GM18507 (cell line): ENCODE data around the gene DNAH3.
"Not testable (repeated sequence)": the region's sequence is repeated elsewhere in the genome, so short reads cannot be mapped to it uniquely, and the experiment has no call there.

Experiments
- DNase-seq: peaks from one replicate; pipeline ENCODE4 v3.0.0; 2011; ENCODE audit warnings: low read depth; ENCODE audit not compliant: insufficient read length; ENCODE audit errors: extremely low spot score
- FAIRE-seq: peaks from 2 replicates; lab custom pipeline; 2011; peaks lifted over from hg19 to GRCh38; lab: Jason Lieb, UNC

The DNAH3 gene

DNA sequence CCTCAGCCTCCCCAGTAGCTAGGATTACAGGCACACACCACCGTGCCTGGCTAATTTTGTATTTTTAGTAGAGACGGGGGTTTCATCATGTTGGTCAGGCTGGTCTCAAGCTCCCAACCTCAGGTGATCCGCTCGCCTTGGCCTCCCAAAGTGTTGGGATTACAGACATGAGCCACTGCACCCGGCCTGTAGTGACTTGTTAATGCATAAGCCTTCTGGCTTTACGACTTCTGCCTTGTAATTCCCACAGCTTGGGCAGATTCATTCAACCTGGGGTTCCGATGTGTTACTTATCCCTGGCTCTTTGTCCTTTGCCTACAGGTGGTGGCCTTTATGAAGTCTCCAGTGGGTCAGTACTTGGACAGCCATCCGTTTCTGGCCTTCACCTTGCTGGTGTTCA is 19.5 kb upstream of the DNAH3 start:
- FAIRE-seq: not testable (repeated sequence)

DNA sequence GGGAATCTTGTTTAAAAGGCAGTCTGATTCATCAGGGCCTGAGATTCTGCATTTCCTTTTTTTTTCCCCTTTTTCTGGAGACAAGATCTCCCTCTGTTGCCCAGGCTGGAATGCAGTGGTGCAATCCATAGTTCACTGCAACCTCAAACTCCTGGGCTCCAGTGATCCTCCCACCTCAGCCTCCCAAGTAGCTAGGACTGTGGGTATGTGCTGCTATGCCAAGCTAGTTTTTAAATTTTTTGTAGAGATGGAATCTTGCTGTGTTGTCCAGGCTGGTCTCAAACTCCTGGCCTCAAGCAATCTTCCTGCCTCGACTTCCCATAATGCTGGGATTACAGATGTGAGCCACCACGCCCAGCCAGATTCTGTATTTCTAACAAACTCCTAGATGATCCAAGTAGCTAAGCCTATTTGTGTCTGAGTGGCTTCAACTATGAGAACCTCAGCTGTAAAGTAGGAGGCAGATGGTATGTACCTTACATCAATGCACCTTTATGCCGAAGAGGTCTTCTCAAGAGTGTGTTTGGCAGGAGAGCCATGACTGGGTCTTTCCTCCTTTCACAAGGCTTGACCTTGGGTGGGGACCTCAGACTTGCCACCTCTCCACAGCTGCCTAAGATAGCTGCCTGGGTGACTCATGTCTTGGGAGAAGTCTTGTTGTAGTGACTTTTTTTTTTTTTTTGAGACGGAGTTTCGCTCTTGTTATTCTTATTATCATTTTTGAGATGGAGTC is 18.8 kb upstream of the DNAH3 start:
- DNase-seq (no peak), FAIRE-seq (no peak)

More for the DNA sequence above, 19.5 kb upstream of the DNAH3 start:
- DNase-seq: not testable (repeated sequence)

DNA sequence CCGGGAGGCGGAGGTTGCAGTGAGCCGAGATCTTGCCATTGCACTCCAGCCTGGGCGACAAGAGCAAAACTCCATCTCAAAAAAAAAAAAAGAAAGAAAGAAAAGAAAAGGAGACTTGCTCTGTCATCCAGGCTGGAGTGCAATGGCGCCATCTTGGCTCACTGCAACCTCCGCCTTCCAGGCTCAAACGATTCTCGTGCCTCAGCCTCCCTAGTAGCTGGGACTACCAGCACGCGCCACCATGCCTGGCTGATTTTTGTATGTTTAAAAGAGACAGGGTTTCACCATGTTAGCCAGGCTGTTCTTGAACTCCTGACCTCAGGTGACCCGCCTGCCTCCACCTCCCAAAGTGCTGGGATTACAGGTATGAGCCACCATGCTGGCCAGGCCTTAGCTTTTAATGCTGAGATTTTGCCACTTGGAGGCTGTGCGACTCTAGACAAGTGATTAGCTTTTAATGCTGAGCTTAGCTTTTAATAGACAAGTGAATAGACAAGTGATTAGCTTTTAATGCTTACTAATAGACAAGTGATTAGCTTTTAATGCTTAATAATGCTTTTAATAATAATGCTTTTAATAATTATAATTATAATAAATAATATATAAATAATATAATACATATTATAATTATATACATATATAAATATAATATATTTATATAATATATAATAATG is 17.4 kb upstream of the DNAH3 start:
- FAIRE-seq (no peak), DNase-seq (no peak)

DNA sequence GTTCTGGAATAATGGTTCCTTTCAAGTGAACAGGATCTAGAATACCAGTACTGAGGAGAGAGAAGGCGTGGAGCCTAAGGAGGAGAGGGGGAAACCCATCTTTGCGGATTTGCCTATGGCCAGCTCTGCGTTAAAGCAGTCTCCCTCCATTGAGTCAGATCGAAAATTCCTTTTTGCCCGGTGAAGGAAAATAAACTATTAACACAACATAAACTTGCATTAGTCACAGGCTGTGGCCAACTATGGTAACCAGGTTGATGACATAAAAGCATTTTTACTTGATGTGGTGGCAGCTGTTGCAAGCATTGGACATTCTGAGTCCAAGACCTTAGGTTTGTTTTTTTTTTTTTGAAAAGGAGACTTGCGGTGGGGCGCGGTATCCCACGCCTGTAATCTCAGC is 16.7 kb upstream of the DNAH3 start:
- FAIRE-seq: no peak
- no peak for DNase-seq

DNA sequence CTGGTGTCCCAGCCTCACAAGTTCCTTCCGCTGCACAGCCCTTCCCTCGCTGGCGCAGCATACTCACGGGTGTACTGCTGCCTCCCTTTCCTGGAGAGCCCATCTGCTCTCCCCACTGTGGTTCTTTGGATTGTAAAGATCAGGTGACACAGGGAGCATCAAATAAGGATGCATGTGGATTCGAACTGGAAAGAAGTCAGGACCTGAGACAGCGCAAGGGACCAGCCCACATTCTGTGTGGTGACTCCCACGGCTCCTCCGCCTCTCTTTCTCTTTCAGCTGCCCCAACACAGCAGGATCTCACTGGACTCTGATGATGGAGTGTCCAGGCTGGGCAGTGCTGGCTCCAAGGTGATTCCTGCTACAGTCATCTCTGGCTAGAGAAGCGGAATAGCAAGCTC is 15.9 kb upstream of the DNAH3 start:
- FAIRE-seq: no peak
- DNase-seq: no peak

DNA sequence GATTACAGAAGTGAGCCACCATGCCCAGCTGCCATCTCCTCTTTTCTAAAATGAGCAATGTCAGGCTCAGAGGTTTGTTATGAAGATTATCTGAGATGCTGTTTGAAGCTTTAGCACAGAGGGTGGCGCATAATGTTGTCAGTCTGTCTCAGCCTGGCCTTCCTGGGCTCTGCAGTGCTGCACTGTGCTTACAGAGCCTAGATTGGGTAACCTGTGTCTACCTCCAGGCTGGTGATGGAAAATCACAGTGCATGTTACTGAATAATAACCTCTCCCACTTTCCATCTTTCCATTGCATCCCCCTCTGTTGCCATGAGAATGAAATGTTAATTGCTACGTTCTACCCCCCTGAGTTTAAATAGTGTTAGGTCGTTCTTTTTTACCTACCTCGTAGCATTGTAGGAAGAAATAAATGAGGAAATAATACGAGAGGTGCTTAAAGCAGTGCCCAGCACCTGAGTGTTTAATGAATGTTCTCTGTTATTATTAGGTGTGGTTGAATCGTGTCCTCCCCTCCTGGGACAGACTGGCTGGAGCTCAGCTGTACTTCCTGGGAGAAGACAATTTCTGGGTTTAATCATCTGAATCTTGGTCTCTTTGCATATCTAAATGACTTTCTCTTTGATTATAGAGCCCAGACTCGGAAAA is 14.0 kb upstream of the DNAH3 start:
- FAIRE-seq (no peak), DNase-seq (no peak)

DNA sequence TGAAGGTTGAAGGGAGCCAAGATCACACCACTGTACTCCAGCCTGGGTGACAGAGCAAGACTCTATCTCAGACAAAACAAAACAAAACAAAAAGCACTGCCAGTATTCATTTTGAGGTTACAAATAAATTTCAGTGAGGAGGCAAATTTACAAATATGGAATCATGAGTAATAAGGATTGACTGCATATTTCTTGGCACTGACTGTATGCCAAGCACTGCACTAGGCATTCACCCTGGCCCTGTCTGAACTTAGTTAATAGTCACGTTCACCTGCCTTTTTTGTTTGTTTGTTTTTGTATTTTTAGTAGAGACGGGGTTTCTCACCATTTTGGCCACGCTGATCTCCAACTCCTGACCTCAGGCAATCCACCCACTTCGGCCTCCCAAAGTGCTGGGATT is 12.9 kb upstream of the DNAH3 start:
- FAIRE-seq: no peak
- no peak for DNase-seq

DNA sequence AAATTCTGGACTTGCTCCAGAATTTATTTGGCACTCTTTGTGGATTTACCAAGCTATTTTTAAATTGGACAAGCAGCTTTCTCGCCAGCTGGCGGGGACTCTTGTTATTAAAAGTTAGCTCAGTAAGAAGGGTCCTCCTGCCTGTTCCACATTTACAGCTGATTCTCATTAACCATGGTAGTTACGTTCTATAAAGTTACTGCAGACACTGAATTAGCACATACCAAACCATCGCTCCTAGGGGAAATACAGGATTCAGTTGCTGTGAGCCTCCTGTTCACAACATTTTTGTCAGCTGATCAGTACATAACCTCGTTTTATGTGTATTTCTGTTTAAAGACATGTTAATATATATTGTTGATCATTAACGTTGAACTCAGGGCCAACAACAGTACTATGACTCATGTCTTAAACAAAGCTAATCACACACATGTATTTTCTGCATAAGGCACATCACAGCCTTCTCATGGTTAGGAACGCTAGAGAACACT is 12.1 kb upstream of the DNAH3 start:
- DNase-seq (no peak), FAIRE-seq (no peak)

DNA sequence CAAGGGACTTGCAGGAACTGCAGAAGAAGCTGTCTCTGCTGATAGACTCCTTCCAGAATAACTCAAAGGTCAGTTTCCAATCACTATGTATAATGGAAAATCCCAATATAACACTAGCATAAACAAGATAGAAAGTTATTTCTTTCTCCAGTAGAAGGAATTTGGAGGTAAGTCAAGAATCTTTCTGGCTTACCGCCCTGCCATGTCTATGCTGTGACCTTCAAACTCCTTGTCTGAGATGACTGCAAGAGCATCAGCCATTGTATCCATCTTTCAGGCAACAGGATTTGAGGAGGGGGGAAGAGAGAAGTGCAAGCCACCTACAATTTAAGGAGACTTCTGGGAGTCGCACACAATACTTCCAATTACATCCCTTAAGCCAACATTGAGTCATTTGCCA is 10.6 kb upstream of the DNAH3 start:
- FAIRE-seq: no peak

DNA sequence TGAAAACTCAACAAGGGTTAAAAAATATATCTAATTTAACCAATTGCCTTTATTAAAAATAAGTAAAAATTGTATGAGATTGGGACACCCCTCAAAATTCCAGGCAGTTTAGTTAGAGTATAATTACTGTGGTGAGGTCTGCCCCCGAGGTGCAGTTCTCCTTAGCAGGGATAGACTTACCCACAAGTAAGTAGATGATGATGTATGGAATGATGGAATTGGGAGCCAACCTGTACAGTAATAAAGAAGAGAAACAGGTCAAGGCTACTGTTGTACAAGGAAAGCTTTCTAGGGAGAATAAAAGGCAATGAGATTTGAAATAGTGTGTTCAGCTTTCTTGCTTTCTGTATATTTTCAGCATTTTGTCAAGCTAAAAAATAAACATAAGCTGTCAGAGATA is 9.6 kb upstream of the DNAH3 start:
- no peak for FAIRE-seq
- DNase-seq: no peak

More for the DNA sequence above, 10.6 kb upstream of the DNAH3 start:
- DNase-seq: no peak

DNA sequence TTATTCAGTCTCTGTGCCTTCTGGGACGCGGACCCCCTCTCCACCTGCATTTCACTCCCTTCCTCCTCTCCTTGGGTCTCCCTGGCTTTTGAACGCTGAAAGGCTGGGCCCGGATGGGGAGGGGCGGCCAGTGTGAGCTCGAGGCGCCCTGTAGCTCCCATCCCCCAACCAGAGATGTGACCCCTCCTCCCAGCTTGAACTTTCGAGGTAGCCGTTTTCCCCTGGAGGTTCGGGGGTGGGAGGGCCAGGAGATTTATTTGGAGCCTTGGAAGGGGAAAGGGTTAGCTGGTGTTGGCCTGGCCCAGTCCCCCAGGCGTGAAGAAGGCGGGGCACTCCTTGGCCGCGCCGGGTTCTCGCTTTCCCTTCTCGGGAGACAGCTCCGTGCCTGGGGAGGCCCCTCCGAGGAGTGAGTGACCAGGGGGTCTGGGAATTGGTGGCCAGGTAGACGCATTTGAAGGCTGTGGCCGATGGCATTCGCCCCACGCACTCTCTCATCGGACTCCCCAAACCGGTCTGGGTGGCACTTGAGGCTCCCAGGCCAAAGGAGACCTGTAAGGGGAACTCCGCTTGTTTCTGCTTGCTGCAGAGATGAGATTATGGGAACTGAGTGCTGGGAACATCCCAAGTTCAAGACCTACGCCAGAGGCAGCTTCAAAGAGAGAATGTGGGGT is 8.8 kb upstream of the DNAH3 start:
- no peak for DNase-seq

DNA sequence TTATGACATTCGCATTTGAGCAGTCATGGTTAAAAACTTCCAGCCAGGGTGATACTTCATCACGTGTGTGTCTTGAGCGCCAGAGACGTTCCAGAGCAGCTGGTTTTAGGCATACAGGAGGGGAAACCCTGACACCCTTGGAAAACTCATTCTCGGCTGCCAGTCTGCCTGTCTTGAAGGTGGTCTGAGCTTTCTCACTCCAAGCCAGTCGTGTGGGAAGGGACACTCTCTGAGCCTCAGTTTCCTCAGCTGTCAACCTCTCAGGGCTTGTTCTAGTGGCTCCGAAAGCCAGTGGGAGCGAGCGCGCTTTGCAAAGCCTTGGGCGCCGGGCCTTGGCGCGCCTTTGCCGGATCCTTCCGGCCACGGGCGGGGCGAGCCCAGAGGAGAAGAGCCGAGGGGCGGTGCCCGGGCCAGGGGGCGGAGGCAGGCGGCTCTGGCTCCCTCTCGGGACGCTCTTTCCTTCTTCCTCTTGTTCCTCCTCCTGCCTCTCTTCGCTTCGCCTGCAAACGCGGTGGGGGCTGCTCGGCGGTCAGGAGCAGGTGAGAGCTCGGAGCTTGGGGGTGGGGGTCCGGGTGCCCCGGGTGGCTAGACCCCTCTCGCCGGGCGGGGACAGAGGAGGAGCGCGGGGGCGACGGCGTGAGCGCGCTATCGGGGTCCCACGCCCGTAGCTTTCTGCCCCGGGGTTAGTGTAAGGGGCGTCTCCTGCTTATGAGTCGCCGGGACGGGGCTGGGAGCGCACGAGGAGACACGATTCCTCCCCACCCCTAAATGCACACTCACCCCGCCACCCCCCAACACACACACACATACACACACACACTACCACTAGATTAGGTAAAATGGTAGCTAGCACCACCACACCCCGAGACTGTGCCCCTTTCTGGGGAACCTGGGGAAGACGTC is 7.8 kb upstream of the DNAH3 start, which contains the start of gene LDAF1:
Gene LDAF1, plus strand, starts transcription at position 467 of the 903 bp plus-strand sequence. CDS start 2,509 bp downstream, outside the sequence.
- FAIRE-seq (peak; percentile 82), DNase-seq (peak; percentile 74)

More for the DNA sequence above, 8.8 kb upstream of the DNAH3 start:
- FAIRE-seq: no peak

DNA sequence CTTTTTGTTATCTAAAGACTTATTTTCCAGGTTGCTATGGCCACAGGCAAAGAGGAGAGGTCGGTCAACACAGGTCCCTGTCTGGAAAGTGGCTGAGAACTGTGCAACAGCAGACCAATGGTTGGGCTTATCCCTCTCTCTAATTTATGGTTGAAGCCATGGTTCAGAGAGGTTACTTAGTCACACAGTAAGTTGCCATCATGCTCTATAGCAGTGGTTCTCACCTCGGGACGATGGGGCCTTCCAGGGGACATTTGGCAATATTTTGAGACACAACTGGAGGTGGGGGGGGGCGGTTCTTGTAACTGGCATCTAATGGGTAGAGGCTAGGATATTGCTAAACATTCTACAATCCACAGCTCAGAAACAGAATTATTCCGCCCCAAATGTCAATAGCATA is 7.0 kb upstream of the DNAH3 start:
- FAIRE-seq: no peak
- no peak for DNase-seq

DNA sequence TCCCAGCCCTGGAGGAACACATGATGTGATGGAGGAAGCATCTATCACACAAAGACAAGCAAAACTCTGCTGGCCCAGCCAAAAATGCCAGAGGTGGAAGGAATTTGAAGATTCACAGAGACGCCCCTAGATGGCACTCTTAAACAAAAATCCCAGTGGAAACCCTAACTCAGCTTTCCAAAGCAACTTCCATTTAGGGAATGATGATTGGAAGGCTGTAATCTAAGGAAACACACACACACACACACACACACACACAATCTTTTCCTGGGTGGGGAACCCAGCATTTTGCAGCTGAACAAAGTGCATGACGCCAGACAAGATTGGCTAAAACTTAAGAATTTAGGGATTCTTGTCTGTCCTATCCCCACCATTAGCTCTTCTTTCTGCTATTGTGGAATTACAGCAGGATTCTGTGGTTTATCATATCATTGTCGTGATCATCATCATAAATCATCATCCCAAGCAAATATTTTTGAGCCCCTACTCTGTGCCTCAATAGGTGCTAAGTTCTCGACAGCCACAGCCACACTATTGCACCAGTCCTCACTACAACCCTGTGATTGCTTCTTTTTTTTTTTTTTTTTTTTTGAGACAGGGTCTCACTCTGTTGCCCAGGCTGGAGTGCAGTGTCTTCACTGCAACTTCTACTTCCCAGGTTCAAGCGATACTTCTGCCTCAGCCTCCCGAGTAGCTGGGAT is 6.3 kb upstream of the DNAH3 start:
- FAIRE-seq (peak; percentile 58), DNase-seq (peak; percentile 28)

DNA sequence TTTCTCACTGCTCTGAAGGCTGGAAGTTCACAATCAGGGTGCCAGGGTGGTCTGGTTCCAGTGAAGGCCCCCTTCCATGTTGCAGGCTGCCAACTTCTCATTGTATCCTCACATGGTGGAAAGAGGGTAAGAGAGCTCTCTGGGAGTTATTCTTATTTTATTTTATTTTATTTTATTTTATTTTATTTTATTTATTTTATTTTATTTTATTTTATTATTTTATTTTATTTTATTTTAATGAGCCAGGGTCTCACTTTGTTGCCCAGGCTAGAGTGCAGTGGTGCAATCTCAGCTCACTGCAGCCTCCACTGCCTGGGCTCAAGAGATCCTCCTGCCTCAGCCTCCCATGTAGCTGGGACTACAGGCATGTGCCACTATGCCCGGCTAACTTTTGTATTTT is 5.4 kb upstream of the DNAH3 start:
- not testable (repeated sequence) for FAIRE-seq, DNase-seq

DNA sequence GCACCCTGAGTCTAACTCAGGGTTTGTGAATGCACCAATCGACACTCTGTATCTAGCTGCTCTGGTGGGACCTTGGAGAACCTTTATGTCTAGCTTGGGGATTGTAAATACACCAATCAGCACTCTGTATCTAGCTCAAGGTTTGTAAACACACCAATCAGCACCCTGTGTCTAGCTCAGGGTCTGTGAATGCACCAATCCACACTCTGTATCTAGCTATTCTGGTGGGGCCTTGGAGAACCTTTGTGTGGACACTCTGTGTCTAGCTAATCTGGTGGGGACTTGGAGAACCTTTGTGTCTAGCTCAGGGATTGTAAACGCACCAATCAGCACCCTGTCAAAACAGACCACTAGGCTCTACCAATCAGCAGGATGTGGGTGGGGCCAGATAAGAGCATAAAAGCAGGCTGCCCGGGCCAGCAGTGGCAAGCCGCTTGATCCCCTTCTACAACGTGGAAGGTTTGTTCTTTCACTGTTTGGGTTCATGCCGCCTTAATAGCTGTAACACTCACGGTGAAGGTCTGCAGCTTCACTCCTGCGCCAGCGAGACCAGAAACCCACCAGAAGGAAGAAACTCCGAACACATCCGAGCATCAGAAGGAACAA is 2.6 kb upstream of the DNAH3 start:
- not testable (repeated sequence) for DNase-seq, FAIRE-seq

DNA sequence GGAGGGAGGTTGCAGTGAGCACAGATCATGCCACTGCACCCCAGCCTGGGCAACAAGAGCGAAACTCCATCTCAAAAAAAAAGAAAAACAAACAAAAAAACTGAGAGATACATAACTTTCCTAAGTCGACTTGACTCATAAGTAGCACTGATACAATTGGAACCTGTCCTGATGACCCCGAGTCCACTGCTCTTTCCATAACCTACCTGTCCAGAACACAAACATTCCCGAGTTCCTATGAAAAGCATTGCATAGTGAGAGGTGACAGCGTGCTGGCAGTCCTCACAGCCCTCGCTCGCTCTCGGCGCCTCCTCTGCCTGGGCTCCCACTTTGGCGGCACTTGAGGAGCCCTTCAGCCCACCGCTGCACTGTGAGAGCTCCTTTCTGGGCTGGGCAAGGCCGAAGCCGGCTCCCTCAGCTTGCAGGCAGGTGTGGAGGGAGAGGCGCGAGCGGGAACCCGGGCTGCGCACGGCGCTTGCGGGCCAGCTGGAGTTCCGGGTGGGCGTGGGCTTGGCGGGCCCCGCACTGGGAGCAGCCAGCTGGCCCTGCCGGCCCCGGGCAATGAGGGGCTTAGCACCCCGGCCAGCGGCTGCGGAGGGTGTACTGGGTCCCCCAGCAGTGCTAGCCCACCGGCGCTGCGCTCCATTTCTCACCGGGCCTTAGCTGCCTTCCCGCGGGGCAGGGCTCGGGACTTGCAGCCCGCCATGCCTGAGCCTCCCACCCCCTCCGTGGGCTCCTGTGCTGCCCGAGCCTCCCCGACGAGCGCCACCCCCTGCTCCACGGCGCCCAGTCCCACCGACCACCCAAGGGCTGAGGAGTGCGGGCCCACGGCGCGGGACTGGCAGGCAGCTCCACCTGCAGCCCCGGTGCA is 1.7 kb upstream of the DNAH3 start:
- not testable (repeated sequence) for FAIRE-seq, DNase-seq
